GM19452 (cell line): ENCODE measurements around the gene SFXN5.

ENCODE experiments used
- ATAC-seq: cut with Tn5 transposase; IDR thresholded peaks from one replicate; pipeline ENCODE4 v1.9.1; 2021; ENCODE audit not compliant: unreplicated experiment

SFXN5 gene

DNA sequence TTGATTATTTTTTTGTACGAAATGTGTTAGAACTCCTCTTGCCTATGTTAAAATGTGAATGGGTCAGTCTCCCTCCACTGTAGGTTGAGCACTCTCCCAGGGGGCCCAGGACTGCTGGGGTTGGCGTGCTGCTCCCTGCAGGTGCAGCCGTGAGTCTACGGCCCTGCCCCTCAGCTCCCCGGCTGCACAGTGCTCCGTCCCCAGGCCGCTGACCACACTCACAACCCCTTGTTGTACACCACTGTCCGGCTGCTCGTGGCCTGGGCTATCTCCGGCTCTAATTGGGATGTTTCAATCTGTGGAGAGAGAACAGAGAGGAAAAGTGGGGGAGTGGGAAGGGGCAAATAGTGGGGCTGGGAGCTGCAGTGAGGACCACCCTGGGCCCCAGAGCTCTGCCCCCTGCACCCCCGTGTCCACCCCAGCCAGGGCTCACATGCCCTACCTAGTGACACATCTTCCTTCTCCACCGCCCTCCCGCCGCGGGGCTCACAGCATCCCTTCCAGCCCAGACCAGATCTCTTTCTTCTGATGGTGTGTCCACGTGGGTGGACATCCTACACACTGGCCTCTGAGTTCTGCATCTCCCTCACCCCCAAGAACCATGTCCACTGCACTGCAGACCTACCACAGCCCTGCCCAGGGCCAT, 126.6 kb downstream of the SFXN5 start:
- ATAC-seq = no peak

DNA sequence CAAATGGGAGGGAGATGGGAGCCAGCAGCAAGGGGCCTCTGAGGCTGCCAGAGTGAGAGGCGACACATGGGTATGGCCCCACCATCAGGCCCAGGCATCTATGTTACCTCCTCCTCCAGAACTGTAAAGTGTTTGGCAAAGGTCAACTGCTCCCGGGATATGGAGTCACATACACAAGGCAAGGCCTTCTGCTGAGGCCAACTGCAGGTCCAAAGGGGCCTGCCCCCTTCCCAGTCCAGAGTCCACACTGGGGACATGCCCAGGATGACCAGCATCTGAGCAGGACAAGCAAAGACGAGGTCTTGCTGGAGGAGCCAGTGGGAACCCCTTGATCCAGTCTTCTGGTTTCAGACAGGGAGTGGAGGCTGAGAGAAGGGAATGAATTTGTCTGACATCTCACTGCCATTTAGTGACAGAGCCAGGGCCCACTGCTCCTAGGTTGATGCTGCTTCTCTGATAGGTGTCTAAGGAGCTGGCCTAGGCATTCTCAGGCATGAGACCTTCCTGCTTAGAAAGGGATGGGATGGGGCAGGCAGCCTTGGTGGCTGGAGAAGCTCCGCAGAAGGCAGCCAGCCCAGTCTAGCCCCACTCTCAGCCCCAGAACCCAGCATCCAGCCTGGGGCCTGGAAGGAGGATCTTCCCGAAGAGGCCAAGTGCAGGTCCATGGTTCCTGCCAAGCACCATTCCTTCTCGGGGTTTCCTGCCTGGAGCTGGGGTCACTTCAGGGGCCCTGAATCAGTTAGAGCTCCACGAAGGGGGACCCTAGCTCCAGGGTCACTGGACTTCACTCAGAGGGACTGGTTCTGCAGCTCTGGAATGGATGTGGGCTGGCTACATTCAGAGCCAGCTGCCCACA, 127.7 kb downstream of the SFXN5 start:
- no peak for ATAC-seq

DNA sequence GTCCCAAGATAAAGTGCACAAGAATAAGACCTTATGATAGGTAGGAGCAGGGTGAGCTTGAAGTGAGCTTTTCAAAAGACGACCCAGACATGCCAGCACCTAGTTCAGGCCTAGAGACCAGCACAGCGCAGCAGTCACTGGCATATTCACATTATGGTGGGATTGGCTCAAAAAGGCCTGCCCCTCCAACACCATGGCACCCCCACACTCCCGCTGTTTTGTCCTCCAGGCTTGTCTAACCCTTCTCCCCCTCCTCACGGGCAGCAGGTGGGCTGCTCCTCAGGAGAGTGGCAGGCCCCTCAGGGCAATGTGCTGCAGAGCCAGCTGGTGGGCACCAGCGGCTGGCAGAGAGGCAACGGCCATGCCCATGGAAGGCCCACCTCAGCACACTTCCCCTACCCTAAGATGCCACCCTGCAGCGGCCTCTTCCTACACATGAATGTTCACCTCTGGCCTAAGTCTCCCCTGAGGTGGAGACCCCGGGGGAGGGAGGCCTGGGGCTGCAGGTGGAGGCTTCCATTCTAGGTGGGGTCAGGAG, 128.6 kb downstream of the SFXN5 start:
- ATAC-seq = no peak

DNA sequence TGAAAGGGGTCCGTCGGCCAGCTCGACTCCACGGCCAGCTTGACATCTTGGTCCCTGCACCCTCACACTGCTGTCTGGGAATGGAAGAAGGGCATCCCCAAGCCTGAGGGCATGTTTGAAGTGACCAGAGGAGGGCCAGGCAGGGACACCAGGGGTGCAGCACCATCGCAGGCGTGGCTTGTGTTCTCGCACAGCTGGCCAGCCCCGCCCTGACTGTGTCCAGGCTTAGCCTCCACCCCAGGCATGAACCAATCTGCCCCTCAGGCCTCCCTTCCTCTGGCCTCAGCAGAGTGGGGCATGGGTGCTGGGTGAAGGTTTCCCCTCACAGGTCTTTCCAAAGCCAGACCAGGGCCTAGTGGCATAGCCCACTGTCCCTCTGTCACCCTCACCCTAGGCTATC, 129.2 kb downstream of the SFXN5 start:
- ATAC-seq = no peak

DNA sequence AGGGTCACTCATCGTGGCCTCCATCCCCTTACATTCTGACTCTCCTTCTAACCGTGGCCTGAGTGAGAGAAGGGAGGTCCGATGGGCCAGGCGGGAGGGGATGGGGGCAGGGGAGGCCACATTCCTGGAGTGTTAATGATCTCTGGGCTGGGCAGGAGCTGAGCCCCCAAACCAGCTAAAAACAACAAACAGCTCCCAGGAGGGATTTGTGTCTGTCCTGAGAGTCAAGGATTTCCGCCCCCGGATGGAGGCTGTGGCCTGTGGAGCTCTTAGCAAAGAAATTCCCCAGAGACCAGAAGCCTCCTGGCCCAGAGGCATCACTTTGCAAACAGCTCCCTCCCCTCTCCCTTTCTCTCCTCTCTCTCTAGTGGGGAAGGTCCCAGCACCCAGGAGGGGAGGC, 130.7 kb downstream of the SFXN5 start:
- no peak for ATAC-seq

DNA sequence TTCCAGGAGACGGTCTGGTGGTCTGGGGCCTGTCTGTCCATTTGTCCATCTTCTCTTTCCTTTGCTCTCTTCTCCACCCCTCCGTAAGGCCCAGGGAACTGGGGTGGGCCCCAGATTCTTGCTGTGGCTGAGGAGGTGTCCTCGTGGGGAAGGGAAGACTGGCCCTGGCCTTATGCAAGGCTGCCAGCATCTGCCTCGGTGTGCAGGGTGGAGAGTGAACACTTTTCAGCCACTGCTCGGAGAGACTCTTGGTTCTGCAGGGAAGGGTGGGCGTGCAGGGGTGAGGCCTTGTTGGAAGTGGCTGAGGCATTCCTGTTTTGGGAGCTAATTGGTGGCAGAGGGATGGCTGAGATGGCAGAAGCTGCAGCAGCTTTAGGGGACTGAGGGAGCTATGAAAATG, 131.2 kb downstream of the SFXN5 start:
- ATAC-seq = no peak

DNA sequence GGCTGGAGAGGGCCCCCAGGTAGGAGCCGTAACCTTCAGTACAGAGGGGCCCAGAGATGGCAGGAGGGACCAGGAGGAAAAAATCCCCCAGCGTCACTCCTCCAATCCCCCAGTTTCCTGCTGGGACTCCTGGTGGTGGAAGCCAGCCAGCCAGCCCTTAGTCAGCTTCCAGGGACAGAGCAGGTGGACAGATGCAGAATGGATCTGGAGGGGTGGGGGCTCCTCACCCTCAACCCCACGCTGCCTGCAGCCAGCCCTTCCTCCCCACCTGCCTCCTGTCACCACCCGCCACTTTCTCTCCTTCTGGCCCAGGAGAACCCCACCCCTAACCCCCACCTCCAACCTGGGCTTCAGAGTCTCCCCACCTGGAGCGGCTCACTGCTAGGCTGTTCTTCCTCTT, 133.1 kb downstream of the SFXN5 start:
- no peak for ATAC-seq

DNA sequence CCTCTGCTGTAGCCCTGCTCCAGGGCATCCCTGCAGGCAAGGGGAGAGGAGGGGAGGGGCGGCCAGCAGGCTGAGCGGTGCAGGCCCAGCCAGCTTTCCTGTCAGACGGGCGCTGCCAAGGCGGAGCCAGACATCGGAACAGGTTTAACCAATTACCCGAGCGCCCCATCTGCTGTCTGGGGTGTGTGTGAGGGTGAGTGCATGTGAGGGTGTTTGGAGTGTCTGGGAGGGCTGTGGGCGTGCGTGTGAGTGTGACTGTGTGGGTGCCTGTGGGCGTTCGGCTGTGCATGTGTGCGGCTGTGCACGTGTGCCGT, 134.2 kb downstream of the SFXN5 start:
- ATAC-seq = no peak

DNA sequence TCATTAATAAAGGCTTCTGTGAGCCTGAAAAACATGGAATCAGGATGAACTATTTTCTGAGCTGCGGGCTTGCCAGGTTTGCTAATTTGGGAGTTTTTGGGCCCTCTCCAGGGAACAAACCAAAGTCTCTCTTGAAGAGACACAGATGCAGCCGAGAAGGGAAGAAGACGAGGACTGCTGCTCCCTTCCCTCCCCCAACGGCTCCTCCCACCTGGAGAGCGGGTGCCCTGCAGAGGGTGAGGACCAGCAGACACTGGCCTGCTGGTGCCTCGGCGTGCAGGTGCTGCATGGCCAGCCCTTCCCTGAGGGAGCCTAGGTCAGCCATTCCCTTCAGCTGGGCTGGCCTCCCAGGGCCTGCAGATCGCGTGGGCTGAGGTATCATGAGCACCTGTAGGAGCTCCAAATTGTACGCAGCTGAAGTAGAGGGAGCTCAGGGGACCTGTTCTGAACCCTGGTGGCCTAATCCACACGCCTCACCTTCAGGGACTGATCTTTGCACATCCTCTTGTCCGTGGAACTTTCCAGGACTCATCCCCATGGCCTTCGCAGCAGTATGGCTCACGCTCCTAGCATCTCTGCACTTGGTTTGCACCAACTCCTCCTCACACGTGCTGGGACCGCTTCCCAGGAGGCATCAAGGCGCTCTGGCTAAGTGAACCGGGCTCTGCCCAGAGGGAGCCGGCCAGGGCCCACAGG, 134.7 kb downstream of the SFXN5 start:
- ATAC-seq = no peak

DNA sequence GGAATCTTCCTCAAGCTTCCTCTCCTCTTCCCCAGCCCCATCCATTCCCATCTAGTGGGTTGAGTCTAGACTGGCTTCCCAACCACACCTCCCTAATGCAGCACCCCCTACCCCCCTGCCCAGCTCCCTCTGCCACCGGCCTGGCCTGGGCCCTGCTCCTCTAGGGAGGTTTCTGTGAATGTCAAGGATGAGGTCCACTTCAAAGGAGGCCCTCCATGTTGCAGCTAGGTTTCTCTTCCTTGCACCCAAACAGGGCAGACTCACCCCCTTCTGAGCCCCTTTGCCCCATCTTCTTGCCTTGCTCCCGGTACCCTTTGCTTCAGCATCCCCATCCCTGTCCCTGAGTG, 135.9 kb downstream of the SFXN5 start:
- ATAC-seq = no peak

DNA sequence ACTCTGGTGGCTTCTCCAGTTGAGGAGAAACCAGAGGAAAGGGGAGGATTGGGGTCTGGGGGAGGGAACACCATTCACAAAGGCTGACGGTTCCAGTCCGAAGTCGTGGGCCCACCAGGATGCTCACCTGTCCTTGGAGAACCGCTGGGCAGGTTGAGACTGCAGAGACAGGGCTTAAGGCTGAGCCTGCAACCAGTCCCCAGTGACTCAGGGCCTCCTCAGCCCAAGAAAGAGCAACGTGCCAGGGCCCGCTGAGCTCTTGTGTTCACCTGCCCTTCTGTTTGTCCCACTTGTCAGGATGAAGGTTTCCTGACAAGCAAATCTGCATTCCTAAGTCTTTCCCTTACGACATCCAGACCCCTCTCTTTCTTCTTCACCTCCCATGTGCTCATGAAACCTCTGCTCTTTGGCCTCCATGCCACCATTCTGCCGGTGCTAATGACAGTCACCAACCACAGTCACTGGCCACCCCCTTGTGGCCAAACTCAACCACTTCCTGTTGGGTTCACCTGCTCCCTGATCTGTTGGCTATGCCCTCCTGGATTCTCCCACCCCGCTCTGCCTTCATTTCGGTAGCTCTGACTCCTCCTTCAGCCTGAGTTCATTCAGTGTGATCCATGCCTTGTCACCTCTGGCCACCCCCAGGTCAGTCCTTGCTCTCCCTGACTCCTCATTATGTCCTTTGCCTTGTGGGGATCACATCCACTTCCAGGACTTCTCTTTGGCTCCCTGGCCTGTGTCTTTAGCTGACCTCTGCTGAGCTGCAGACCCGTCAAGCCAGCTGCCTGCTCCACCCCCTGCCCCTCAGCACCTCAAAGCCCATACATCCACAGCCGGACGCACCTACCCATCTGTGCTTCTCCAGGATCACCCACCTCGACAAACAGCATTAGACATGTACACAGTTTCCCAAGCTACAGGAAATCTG, 136.6 kb downstream of the SFXN5 start:
- ATAC-seq = no peak

DNA sequence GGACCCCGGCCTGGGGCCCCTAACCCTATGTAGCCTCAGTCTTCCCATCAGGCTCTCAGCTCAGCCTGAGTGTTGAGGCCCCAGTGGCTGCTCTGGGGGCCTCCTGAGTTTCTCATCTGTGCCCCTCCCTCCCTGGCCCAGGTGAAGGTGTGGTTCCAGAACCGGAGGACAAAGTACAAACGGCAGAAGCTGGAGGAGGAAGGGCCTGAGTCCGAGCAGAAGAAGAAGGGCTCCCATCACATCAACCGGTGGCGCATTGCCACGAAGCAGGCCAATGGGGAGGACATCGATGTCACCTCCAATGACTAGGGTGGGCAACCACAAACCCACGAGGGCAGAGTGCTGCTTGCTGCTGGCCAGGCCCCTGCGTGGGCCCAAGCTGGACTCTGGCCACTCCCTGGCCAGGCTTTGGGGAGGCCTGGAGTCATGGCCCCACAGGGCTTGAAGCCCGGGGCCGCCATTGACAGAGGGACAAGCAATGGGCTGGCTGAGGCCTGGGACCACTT, 137.8 kb downstream of the SFXN5 start:
- no peak for ATAC-seq

DNA sequence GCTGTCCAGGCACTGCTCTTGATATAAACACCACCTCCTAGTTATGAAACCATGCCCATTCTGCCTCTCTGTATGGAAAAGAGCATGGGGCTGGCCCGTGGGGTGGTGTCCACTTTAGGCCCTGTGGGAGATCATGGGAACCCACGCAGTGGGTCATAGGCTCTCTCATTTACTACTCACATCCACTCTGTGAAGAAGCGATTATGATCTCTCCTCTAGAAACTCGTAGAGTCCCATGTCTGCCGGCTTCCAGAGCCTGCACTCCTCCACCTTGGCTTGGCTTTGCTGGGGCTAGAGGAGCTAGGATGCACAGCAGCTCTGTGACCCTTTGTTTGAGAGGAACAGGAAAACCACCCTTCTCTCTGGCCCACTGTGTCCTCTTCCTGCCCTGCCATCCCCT, 138.3 kb downstream of the SFXN5 start:
- no peak for ATAC-seq

DNA sequence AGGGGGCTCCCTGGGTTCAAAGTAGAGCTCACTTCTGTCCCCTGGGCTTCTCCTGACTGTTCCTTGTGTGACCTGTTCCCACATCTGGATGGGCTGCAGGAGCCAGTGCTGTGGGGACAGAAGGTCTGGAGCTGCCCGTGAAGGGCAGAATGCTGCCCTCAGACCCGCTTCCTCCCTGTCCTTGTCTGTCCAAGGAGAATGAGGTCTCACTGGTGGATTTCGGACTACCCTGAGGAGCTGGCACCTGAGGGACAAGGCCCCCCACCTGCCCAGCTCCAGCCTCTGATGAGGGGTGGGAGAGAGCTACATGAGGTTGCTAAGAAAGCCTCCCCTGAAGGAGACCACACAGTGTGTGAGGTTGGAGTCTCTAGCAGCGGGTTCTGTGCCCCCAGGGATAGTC, 138.7 kb downstream of the SFXN5 start:
- ATAC-seq = no peak

DNA sequence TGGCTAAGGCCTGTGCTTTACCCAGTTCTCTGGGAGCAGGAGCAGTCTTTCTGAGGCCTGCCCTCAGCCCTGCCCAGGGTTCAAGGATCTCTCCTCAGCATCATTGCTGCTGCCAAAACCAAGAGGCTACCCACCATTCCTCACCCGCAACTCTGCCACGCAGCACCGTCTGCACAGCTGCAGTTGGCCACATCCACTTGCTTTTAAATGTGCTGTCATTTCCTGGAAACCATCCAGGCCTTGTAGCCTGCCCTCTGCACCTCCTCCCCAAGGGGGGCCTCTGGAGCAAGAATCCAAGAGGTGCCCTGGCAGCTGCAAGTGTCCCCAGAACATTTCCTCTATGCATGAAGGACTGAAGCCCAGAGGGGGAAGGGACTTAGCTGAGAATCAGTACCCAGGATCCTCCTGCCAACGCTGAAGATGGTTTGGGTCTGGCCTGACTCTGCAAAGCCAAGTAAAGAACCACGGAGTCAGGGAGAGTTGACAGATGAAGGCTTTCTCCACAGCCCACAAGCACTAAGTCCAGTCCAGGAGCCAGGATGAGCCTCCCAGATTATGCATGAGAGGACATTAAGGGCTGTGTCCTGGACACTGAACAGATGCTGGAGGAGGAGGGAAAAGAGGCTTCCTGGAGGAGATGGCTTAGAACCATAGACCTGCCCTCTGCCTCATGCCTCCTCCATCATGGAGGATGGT, 139.3 kb downstream of the SFXN5 start:
- ATAC-seq = no peak

DNA sequence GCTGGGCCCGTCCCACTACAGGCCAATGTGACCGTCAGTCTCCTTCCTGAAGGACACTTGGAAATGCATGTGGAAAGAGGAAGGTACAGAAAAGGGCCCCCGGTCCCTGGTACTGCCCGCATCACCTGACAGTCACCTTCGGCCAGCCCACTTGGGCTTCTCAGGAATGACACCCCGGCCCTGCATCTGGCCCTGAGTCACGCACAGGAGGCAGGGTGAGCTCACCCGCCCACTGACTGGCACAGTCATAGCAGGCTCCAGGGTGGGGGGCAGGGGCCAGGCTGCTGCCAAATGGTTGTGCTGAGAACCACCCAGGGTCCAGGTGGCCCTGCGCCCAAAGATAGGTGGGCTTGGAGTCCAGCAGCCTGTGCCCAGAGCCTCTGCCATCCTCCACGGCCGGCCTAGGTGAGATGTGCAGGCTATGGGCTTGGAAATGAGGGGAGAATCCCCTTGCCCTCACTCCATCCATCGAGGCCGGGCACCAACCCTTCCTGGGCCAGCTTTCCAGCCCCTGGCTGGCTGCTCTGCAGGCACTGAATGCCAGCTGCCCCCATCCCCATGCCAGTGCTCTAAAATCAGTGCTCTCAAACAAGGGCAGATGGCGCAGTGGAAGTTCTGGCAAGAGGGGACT, 140.1 kb downstream of the SFXN5 start:
- ATAC-seq = no peak

DNA sequence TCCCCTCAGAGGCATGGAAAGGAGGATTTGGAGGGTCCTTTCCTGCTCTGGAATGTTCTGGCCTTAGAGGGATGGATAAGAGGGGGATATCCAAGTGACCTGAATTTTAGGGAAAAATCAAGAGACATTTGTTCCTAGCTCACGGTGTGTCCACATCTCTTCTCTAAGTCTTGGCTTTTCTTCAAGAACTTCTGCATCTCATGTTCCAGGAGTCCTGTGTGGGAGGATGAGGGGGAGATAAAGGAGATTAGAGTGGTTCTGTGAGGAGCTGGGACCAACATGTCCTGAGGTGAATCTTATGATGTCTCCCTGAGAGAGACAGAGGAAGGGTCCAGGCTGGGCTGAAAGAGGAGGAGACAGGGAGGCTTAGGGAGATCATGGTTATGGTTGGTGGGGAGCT, 142.5 kb downstream of the SFXN5 start:
- no peak for ATAC-seq

DNA sequence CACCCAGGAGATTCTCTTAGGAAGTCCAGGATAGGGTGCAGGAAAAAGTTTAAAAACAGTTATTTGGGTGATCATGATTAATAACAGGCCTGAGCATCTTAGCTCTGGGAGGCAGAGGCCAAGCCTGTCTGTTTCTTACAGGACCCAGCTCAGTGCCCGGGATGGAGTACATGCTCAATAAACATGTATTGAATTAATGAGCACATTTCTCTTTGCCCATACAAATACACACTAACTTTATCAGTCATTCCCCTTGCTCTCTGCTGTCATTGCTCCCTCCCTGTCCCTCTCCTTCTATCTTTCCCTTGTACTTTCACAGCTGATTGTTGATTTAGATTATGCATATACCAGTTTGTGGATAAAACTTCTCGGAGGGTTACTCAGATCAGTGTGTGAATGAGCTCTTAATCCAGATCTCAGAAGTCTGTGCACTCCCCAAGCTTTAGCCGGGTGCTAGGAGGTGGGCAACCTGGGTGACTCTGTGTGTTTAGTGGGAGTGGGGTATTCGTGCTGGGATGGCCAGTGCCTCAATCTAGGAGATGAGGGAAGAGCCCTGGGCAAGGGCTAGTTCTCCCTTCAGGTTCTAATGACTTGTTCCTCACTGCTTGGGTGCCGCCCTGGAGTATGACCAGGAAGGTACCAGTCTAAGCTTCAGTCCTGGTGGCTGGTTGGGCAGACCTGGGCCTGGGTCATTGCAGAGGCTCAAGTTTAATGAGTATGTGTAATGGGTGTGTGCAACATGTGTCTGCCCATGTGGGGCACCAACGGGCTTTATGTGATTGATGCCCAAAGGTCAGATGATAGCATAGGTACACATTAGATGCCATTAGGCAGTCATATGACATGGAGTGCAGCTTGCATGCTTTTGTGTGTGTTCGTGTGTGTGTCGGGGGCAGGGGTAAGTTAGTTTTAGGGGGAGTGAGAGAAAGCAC, 143.6 kb downstream of the SFXN5 start:
- ATAC-seq = no peak
